Measurements from ENCODE around the gene CLC. TPM values are rescaled to one million over a fixed set of nuclear protein-coding genes. Genes with fewer than 3 reads are reported as not detected.
"Not testable (repeated sequence)": the region's sequence is repeated elsewhere in the genome, so short reads cannot be mapped to it uniquely, and the experiment has no call there.

Gene CLC
- total and polyA plus RNA-seq, 8 donors = 1.7 to 2.8 TPM; not detected in 6

DNA sequence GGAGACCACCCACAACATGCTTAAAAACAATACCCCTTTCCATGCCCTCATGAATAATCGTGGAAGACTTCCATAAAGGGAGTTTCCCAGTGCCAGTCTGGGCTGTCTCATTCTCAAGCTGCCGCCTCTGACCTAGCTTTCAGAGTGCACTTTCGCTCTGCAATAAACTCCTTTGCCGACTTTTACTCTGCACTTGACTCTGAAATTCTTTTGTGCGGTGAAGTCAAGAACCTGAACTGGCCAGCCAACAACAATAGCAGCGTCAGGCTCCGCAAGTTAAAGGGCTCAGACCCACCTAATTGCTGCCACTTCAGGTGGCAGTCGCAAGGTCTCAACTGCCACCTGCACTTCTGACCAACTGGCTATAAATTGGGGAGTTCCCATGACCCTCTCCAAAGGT is 30.5 kb upstream of the CLC start:
- peaks cover 0 to 6% (median 0%) of the 10 kb centered on the region in 3 donors for H3K27me3 ChIP-seq
- 74 to 82% (median 78%) methylated on average over 8 of the region's 8 CpGs for WGBS, 5 donors
- H3K4me1 ChIP-seq = no peaks in the 10 kb centered on the region
- H3K36me3 ChIP-seq = no peaks in the 10 kb centered on the region
- peaks cover 0 to 9% (median 4%) of the 10 kb centered on the region in 4 donors for H3K9me3 ChIP-seq
- no peak for TF ChIP-seq POLR2AphosphoS5 (IDR thresholded peaks at IDR 0.05)
- TF ChIP-seq POLR2A (IDR thresholded peaks at IDR 0.05) = no peak
- TF ChIP-seq, protein P1, sequence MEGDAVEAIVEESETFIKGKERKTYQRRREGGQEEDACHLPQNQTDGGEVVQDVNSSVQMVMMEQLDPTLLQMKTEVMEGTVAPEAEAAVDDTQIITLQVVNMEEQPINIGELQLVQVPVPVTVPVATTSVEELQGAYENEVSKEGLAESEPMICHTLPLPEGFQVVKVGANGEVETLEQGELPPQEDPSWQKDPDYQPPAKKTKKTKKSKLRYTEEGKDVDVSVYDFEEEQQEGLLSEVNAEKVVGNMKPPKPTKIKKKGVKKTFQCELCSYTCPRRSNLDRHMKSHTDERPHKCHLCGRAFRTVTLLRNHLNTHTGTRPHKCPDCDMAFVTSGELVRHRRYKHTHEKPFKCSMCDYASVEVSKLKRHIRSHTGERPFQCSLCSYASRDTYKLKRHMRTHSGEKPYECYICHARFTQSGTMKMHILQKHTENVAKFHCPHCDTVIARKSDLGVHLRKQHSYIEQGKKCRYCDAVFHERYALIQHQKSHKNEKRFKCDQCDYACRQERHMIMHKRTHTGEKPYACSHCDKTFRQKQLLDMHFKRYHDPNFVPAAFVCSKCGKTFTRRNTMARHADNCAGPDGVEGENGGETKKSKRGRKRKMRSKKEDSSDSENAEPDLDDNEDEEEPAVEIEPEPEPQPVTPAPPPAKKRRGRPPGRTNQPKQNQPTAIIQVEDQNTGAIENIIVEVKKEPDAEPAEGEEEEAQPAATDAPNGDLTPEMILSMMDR (IDR thresholded peaks at IDR 0.05) = no peak
- no peak for TF ChIP-seq EP300 (IDR thresholded peaks at IDR 0.05)
- no peak overlapping the region for H3K4me3 ChIP-seq
- no peak for DNase-seq
- H3K27ac ChIP-seq = no peak overlapping the region
- intact Hi-C loops (cut with DNase I; ENCODE audit: low total_unique reads) = no loop called here

DNA sequence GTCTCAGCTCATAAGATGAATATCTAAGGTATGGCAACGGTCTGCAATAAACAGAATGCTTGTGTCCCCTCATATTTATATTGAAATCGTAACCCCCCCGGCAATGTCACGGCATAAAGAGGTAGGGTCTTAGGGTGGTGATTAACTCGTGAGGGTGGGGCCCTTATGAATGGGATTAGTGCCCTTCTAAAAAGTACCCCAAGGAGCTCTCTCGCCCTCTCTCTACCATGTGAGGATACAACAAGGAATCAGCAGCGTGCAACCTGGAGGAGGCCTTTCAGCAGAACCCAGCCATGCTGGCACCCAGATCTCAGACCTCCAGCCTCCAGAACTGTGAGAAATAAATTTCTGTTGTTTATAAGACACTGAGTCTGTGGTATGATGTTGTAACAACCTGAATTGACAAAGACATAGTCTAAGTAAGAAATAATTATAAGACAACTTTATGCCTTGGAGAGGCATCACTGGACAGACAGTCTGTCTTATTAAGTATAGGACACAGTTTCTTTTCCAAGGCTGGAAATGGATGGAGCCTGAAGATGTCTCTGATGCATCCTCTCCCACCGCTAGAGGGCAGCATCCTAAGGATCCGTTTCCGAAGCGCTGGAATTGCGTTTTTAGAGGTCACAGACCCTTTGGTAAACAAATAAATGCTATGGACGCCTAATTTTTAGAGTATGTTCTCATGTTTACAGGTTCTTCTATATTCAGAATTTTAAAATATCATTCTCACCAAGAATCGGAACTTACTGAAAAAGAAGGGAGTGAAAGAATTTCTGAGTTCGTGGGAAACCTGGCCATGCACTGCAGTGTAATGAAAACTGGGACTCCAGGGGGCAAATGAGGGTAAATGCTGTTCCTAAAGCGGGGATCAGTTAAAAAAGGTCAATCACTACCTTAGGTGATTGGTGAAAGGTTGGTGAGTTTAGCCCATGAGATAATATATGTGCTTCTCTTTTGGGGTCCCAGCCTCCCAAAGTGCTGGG is 27.6 kb upstream of the CLC start:
- no peak overlapping the region for H3K4me3 ChIP-seq
- TF ChIP-seq, protein P1 (IDR thresholded peaks at IDR 0.05) = peak in 4 of 7 experiments; percentile 32 to 67 (median 52)
- no peak for TF ChIP-seq POLR2AphosphoS5 (IDR thresholded peaks at IDR 0.05)
- 44 to 50% (median 46%) methylated on average over 16 of the region's 16 CpGs for WGBS, 5 donors
- no peak overlapping the region for H3K27ac ChIP-seq
- peaks cover 0 to 9% (median 4%) of the 10 kb centered on the region in 4 donors for H3K9me3 ChIP-seq
- intact Hi-C loops (cut with DNase I; ENCODE audit: low total_unique reads) = no loop called here
- no peaks in the 10 kb centered on the region for H3K36me3 ChIP-seq
- peak; percentile 44 to 45 for DNase-seq
- H3K27me3 ChIP-seq = no peaks in the 10 kb centered on the region
- H3K4me1 ChIP-seq = no peaks in the 10 kb centered on the region

DNA sequence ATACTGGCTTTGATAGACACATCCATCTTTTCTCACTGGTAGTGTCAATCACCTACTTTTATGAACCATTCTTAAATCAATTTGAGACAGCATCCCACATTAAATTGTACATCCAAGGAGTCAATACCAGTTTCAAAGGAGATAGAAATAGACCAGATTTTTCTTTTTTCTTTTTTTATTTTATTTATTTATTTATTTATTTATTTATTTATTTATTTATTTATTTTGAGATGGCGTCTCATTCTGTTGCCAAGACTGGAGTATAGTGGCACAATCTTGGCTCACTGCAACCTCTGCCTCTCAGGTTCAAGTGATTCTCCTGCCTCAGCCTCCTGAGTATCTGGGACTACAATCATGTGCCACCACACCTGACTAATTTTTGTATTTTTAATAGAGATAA is 24.0 kb upstream of the CLC start:
- DNase-seq; H3K4me3 ChIP-seq; H3K27ac ChIP-seq; H3K36me3 ChIP-seq; H3K9me3 ChIP-seq; intact Hi-C loops (cut with DNase I; ENCODE audit: low total_unique reads); H3K4me1 ChIP-seq: not testable (repeated sequence)
- WGBS, 5 donors = 85 to 100% (median 93%) methylated on average over 1 of the region's 1 CpG
- H3K27me3 ChIP-seq = peaks cover 0 to 17% (median 4%) of the 10 kb centered on the region in 3 donors

DNA sequence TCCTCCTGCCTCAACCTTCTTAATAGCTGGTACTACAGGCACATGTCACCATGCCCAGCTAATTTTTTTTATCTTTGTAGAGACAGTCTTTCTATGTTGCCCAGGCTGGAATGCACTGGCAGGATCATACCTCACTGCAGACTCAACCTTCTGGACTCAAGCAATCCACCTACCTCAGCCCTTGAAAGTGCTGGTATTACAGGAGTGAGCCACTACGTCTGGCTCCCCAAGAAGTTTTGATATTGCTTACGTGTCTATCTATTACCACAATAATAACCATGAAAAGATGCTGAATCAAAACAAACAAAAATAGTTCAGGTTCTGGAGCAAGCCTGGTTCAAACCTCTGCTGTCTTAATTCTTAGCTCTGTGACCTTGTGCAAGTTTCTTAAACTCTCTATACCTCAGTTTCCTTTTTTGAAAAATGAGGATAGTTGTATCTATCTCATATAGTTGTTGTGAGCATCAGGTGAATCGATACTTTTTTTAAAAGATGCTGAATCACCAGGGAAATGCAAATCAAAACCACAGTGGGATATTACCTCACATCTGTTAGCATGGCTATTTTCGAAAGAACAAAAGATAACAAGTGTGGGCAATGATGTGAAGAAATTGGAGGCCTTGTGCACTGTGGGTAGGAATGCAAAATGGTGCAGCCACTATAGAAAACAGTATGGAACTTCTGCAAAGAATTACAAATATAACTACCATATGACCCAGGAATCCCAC is 21.8 kb upstream of the CLC start:
- Histone ChIP-seq H3K36me3 (no peaks in the 10 kb centered on the region), H3K9me3 (peaks cover 0 to under 1% (median 0%) of the 10 kb centered on the region in 4 donors), H3K27me3 (peaks cover 0 to 17% (median 4%) of the 10 kb centered on the region in 3 donors), H3K27ac (no peak overlapping the region), H3K4me1 (no peaks in the 10 kb centered on the region), H3K4me3 (no peak overlapping the region)
- intact Hi-C loops (cut with DNase I; ENCODE audit: low total_unique reads) = no loop called here
- TF ChIP-seq EP300 (IDR thresholded peaks at IDR 0.05) (no peak), POLR2AphosphoS5 (IDR thresholded peaks at IDR 0.05) (no peak), POLR2A (IDR thresholded peaks at IDR 0.05) (no peak)
- TF ChIP-seq, protein P1 (IDR thresholded peaks at IDR 0.05) = no peak
- WGBS, 5 donors = 54 to 77% (median 64%) methylated on average over 4 of the region's 4 CpGs
- no peak for DNase-seq
